ENCODE results near the gene B4GALT6.

GRCh38 chr18:31645411-31645810 is 39.0 kb downstream of the B4GALT6 start:
- no peak for TF ChIP-seq SP1 (IDR thresholded peaks at IDR 0.05; ENCODE audit: low read depth)
- no peak for TF ChIP-seq CTCF (IDR thresholded peaks at IDR 0.05 in 2 of 3, conservative IDR thresholded peaks at IDR 0.05 in 1 of 3; ENCODE audit: borderline replicate concordance in 1 of 3, insufficient read depth in 1 of 3, low read depth in 2 of 3, low read length in 2 of 3)
- TF ChIP-seq POLR2A (IDR thresholded peaks at IDR 0.05; ENCODE audit: borderline replicate concordance, extremely low read depth, insufficient read depth, insufficient read length): no peak
- TF ChIP-seq YY1 (IDR thresholded peaks at IDR 0.05; ENCODE audit: extremely low read depth, insufficient replicate concordance, low read depth, low read length): no peak
- TF ChIP-seq REST (IDR thresholded peaks at IDR 0.05; ENCODE audit: low read depth): no peak
- no peak for TF ChIP-seq JUND (IDR thresholded peaks at IDR 0.05)
- TF ChIP-seq SIN3A (IDR thresholded peaks at IDR 0.05; ENCODE audit: low read depth): no peak
- no peak for TF ChIP-seq EZH2 (IDR thresholded peaks at IDR 0.05)
- TF ChIP-seq ZBTB33 (IDR thresholded peaks at IDR 0.05; ENCODE audit: extremely low read depth, insufficient replicate concordance, low read length): no peak
- no peak for TF ChIP-seq MAX (IDR thresholded peaks at IDR 0.05)
